ENCODE data around the gene RAD51B.

Gene RAD51B

DNA sequence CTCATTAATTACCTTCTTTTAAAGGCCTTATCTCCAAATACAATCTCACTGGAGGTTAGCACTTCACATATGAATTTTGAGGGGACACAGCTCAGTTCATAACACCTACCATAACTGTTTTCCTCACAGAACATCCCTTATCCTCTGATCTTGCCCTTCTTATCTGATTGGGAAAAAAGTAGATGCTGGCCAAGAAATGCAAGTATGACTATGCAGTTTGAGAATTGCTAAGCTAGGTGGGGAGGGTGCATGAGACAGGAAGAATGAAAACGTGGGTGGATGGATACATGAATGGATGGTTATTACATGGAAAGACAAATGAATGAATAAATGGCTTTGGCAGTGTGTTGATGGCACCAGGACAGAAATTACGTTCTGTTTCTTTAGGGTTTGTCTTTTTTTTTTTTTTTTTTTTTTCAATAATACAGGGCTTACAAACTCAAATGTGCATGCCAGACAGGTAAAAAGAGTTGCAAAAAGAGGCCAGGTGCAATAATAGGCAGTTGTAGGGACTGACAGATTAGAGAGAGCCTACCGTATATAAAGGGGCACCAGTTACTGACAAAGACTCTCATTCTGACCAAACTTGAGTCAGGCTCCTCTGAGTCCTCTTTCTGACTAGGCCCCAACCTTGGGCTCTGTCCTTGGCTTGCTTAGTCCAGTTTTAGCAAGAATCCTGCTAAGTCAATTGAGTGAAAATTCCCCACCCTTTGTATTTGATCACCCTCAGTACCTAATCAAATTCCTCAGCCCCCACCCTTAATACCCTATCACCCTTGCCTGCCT, 668.4 kb downstream of the RAD51B start:
- DNase-seq (ENCODE audit: low read depth), result peak; percentile 75

DNA sequence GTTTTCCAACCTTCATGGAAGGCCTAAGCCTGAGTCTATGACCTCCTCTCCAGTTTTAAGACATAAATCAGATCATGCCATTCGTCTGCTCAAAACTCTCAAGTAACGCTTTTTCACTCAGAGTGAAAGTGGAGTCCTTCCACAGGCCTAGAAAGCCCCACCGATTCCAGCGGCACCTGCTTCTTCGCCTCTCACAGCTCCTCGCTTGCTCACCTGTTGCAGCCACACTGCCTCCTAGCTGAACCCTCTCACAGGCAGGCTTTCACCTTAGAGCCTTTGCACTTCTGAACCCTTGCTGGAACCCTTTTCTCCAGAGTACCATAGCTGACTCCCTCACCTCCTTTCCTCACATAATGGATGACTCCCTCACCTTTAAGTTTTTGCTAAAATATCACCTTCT, 672.2 kb downstream of the RAD51B start:
- no peak for DNase-seq (ENCODE audit: low read depth)

DNA sequence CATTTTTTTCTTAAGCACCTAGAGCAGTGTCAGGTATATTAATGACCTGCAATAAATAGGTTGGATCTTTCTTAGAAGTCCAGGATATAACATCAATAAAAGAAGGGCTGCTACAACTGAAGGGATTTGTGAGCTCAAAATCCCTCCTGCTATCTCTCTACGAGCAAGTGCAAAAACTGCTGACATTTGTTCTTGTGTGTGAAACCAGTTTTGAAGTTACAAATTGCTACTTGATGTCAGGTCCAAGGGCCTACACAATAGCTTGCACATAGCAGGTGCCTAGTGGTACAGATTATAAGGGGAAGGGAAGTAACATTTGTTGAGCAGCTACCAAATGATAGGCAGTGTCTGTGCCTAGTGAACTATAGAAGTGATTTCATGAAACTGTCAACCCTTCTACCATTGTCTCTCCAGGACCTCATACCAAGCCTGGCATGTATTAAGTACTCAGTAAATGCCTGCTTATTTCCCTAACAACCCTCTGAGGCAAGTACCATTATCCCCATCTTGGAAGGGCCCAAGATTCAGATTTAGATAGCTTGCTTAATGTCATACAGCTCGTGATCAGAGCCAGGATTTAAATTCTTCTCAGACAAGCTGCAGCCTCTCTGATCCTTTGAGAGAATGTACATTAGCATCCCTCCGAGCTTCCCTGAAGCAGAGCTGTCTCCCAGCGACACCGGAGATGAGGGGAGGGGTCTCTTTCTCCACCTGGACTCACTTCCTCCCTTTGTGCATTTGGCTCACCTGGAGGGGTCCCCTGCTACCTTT, 673.0 kb downstream of the RAD51B start:
- DNase-seq (ENCODE audit: low read depth), result no peak

GRCh38 chr14:68493152-68493911, 673.8 kb downstream of the RAD51B start:
- DNase-seq (ENCODE audit: low read depth), result no peak

- DNase-seq (ENCODE audit: low read depth), result peak; percentile 28
Measured at GRCh38 chr14:68495101-68496039, 675.8 kb downstream of the RAD51B start.

GRCh38 chr14:68497011-68497410, 677.4 kb downstream of the RAD51B start:
- DNase-seq (ENCODE audit: low read depth), result no peak

GRCh38 chr14:68499451-68499850, 679.9 kb downstream of the RAD51B start:
- no peak for DNase-seq (ENCODE audit: low read depth)

DNA sequence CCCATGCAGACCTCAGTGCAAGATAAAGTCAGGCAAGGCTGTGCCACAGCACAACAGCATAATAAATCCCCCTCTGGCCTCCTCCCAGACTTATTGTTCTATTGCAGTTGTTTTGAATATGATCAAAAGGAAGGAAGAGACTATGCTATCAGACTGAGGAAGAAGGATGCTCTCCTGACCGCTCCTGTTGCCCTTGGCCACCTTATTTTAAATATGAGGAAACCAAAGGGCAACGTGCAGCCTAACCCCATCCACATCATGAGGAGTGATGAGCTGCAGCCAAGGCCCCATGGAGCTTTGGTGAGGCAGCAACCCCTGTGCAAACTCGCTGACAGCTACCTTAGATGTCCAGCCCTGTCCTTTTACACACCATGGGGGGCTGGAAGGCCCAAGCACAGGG, 681.6 kb downstream of the RAD51B start:
- no peak for DNase-seq (ENCODE audit: low read depth)

DNA sequence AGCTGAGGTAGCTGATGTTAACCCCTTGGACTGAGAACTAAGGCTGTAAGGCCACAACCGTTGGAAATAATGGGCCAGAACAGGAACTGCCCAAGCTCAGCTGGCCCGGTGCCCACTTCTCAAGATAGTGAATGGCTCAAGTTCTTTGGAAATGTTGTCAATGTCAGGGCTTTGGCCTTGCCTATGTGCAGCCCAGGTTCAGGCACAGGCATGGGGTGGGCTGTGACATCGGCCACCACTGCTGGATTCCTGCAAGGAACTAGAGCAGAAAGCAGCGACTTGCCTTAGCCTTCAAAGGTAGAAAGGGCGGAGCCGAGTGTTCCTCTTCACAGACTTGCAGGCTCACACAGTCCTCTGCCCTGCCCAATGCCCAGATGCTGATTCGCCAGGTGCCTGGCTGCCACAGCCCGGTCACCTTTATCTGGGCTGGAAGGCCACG, 682.1 kb downstream of the RAD51B start:
- no peak for DNase-seq (ENCODE audit: low read depth)

GRCh38 chr14:68502230-68502629, 682.7 kb downstream of the RAD51B start:
- DNase-seq (ENCODE audit: low read depth), result no peak

GRCh38 chr14:68503186-68503825, 683.7 kb downstream of the RAD51B start:
- no peak for DNase-seq (ENCODE audit: low read depth)

- DNase-seq (ENCODE audit: low read depth), result no peak
Measured at GRCh38 chr14:68504861-68505260, 685.3 kb downstream of the RAD51B start.

GRCh38 chr14:68506021-68506644, 686.6 kb downstream of the RAD51B start:
- DNase-seq (ENCODE audit: low read depth), result peak; percentile 79

DNA sequence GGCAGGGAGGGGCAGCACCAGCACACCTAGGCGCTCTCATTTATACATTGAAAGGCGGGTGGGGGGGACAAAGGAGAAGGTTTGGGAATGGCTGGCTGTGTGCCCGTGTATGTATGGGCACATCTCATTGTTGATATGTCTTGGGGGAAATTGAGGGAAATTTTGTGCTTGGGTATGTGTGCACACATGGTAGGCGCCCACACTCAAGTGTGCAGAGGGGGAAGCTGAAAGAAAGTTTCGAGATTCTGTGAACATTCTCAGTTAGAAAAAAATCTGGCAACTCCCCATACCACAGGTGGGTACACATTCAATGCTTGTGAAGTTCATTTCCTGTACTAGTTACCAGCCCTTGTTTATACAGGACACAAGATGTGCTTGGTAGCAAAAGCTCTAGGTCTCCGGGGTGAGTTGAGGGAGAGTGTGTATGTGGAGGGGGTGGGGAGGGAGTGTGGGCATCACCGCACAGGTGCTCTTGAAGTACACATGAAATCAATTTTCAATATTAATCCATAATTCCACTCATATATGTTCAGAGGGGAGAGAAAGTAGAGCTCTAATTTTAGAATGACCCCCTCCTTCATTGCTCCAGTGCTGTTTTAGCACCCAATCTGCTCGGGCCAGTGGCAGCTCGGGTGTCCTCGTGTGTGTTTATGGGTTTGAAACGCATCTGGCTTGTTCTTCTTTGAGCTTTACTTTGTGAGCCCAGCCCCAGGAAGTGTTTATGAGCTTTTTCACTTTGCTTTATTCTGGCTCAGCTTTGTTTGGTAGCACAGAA, 687.3 kb downstream of the RAD51B start:
- DNase-seq (ENCODE audit: low read depth), result no peak

GRCh38 chr14:68507544-68508081, 688.0 kb downstream of the RAD51B start:
- no peak for DNase-seq (ENCODE audit: low read depth)

GRCh38 chr14:68508581-68508980, 689.0 kb downstream of the RAD51B start:
- no peak for DNase-seq (ENCODE audit: low read depth)

DNA sequence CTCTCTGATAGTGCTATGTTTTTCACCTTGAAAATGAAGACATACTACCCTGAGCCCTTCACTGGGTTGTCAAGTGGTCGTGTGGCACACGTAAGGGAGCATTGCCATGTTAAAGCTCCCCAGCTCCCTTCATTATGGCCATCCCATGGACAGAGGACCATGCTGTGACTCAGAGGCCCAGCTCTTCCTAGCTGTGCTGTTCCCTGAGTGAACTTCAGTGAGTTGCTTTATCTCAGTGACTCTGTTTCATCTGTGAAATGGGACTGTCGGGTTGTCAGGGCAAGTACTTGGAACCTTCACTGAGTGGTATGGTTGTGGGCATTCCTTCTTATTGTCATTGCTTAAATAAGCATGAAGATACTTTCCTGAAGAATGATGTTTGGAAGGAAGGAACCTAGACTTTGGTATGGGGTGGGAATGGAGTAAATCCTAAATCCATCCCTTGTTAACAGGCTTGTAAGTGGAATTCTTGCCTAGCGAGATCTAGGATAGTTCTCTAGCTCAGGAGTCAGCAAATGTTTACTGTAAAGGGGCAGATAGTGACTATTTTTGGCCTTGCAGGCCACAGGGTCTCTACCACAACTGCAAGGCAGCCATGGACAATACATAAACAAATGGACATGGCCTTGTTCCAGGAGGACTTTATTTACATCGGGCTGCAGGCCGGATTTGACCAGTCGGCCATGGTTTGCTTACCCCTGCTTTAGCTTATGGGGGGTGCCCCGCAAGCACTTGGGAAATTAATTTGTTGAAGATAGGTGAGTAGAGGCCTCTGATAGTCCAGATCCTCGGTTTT, 689.8 kb downstream of the RAD51B start:
- DNase-seq (ENCODE audit: low read depth), result no peak
